Measurements from ENCODE around the gene FHDC1. TPM values are rescaled to one million over a fixed set of nuclear protein-coding genes. Genes with fewer than 3 reads are reported as not detected.

The FHDC1 gene
- total and polyA plus RNA-seq, 2 experiments from 2014 or later: 0.18 TPM; not detected in 1

GRCh38 chr4:152951348-152951747, 15.2 kb downstream of the FHDC1 start:
- DNase-seq (ENCODE audit: low read depth in 1 of 2, low spot score in 1 of 2): no peak
- H3K27me3 ChIP-seq: peaks cover 78% of the 10 kb centered on the region
- no peak overlapping the region for H3K4me3 ChIP-seq
- no peaks in the 10 kb centered on the region for H3K9me3 ChIP-seq (ENCODE audit: low read depth)
- TF ChIP-seq, protein P1, sequence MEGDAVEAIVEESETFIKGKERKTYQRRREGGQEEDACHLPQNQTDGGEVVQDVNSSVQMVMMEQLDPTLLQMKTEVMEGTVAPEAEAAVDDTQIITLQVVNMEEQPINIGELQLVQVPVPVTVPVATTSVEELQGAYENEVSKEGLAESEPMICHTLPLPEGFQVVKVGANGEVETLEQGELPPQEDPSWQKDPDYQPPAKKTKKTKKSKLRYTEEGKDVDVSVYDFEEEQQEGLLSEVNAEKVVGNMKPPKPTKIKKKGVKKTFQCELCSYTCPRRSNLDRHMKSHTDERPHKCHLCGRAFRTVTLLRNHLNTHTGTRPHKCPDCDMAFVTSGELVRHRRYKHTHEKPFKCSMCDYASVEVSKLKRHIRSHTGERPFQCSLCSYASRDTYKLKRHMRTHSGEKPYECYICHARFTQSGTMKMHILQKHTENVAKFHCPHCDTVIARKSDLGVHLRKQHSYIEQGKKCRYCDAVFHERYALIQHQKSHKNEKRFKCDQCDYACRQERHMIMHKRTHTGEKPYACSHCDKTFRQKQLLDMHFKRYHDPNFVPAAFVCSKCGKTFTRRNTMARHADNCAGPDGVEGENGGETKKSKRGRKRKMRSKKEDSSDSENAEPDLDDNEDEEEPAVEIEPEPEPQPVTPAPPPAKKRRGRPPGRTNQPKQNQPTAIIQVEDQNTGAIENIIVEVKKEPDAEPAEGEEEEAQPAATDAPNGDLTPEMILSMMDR (IDR thresholded peaks at IDR 0.05; ENCODE audit: low read depth, low read length): no peak
- no peak overlapping the region for H3K27ac ChIP-seq
- H3K36me3 ChIP-seq: no peaks in the 10 kb centered on the region
- H3K4me1 ChIP-seq (ENCODE audit: low read depth): peaks cover 14% of the 10 kb centered on the region

DNA sequence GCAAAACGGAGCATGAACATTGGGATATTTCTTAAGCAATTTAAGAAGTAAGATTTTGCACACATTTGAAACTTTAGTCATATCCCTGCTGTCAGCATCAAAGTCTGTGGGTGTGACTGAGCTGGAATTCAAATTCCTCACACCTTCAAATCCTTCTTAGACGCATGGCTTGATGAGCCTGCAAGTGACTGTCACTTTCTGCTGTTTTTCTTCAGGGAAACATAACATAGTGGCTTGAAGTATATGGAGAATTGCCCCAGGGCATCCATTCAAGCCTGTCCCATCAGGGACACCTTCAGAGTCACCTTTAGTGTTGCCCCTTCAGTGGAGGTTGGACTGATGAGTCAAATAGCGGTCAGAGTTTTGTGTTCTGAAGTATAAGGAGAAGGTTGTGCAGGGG, 17.4 kb downstream of the FHDC1 start:
- H3K27me3 ChIP-seq: peaks cover 62% of the 10 kb centered on the region
- no peak for DNase-seq (ENCODE audit: low read depth in 1 of 2, low spot score in 1 of 2)
- TF ChIP-seq, protein P1 (IDR thresholded peaks at IDR 0.05; ENCODE audit: low read depth, low read length): no peak

GRCh38 chr4:152954741-152955140, 18.6 kb downstream of the FHDC1 start:
- Histone ChIP-seq H3K27ac (no peak overlapping the region), H3K4me3 (no peak overlapping the region), H3K4me1 (ENCODE audit: low read depth) (peaks cover 39% of the 10 kb centered on the region), H3K9me3 (ENCODE audit: low read depth) (no peaks in the 10 kb centered on the region), H3K27me3 (peaks cover 55% of the 10 kb centered on the region), H3K36me3 (no peaks in the 10 kb centered on the region)
- TF ChIP-seq, protein P1 (IDR thresholded peaks at IDR 0.05; ENCODE audit: low read depth, low read length): no peak
- no peak for DNase-seq (ENCODE audit: low read depth in 1 of 2, low spot score in 1 of 2)

More for the DNA sequence above, 17.4 kb downstream of the FHDC1 start:
- no peaks in the 10 kb centered on the region for H3K36me3 ChIP-seq
- no peak overlapping the region for H3K4me3 ChIP-seq
- H3K27ac ChIP-seq: no peak overlapping the region
- peaks cover 34% of the 10 kb centered on the region for H3K4me1 ChIP-seq (ENCODE audit: low read depth)
- no peaks in the 10 kb centered on the region for H3K9me3 ChIP-seq (ENCODE audit: low read depth)

DNA sequence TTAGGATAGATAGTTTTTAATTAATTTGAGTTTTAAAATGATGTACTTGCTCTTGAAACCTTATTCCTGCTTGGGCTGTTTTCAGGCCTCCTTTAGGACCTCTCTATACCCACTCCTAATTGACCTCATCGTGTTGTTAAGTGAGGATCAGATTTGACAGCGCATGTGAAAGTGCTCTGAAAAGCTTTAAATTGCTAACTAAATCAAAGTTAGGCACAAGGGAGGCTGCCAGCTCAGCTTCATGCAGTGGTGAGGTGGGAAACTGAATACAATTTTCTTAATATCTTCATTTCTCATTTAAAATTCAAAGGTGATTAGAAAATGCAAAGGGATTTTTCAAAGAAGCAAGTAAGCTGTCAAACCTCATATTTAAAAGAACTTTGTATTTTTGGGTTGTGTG, 20.0 kb downstream of the FHDC1 start:
- Histone ChIP-seq H3K4me1 (ENCODE audit: low read depth) (peaks cover 35% of the 10 kb centered on the region), H3K4me3 (no peak overlapping the region), H3K27me3 (peaks cover 54% of the 10 kb centered on the region), H3K27ac (no peak overlapping the region), H3K9me3 (ENCODE audit: low read depth) (no peaks in the 10 kb centered on the region), H3K36me3 (no peaks in the 10 kb centered on the region)
- TF ChIP-seq, protein P1 (IDR thresholded peaks at IDR 0.05; ENCODE audit: low read depth, low read length): no peak
- DNase-seq (ENCODE audit: low read depth in 1 of 2, low spot score in 1 of 2): no peak

DNA sequence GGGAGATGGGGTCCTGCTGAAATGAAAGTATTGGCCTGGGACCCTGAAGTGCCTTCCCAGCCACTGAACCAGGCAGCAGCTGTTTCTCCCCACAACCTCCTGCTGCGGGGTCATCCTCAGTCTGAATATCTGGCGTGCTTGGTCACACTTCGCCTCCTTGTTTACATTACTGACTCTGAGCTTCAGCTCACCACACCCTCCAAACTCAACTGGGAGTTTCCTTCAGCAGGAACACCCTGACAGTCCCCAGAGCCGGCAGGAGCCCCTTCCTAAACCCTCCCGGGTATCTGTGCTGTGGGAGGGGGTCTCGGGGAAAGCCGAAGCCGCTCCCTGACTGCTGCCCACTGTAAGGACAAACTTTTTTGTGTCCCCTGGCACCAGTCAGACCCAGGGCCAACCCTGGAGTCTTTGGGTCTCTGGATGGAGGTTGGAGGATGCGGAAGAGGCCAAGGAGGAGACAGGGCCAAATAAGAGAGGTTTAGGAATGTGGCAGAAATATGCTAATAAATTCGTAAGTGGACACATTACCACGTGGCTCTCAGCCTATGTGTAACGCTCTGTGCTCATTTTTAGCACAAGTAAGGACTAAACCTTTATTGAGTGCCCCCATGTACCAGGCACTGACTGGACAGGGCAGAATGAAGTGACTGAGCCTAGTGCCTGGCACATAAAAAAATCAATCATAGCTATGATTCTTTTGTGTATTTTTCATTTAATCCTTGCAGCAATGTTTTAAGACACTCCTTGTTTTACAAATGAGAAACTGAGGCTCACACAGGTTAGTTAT, 20.7 kb downstream of the FHDC1 start:
- DNase-seq (ENCODE audit: low read depth in 1 of 2, low spot score in 1 of 2): peak; percentile 19 to 37
- H3K27ac ChIP-seq: no peak overlapping the region
- TF ChIP-seq, protein P1 (IDR thresholded peaks at IDR 0.05; ENCODE audit: low read depth, low read length): no peak
- peaks cover 28% of the 10 kb centered on the region for H3K4me1 ChIP-seq (ENCODE audit: low read depth)
- H3K9me3 ChIP-seq (ENCODE audit: low read depth): no peaks in the 10 kb centered on the region
- H3K27me3 ChIP-seq: peaks cover 54% of the 10 kb centered on the region
- H3K4me3 ChIP-seq: no peak overlapping the region
- H3K36me3 ChIP-seq: no peaks in the 10 kb centered on the region
